NCI-H524 (cell line): Measurements from ENCODE around the gene SLC15A4.
"Not testable (repeated sequence)": the region's sequence is repeated elsewhere in the genome, so short reads cannot be mapped to it uniquely, and the experiment has no call there.

ENCODE experiments used
- DNase-seq, 2 experiments: peaks; one replicate each; lab custom pipeline; 2025; lab: John Stamatoyannopoulos, UW

Gene SLC15A4

GRCh38 chr12:128823916-128824839, at the start of gene SLC15A4:
SLC15A4 (minus strand) TSS chr12:128823958; CDS start chr12:128823943, 15 bp downstream.
- DNase-seq = peak; percentile 75 to 91

- DNase-seq = no peak
These were observed 48.5 kb upstream of the SLC15A4 start for GRCh38 chr12:128872303-128872702.

GRCh38 chr12:128871516-128871892, 47.7 kb upstream of the SLC15A4 start:
- DNase-seq = no peak

GRCh38 chr12:128867466-128867865, 43.7 kb upstream of the SLC15A4 start:
- DNase-seq = no peak

GRCh38 chr12:128864516-128865186, 40.9 kb upstream of the SLC15A4 start:
- DNase-seq = no peak

- DNase-seq = no peak
These were observed 40.2 kb upstream of the SLC15A4 start for GRCh38 chr12:128863957-128864356.

- DNase-seq = no peak
These were observed 37.7 kb upstream of the SLC15A4 start for GRCh38 chr12:128861226-128862016.

- DNase-seq = no peak
These were observed 35.6 kb upstream of the SLC15A4 start for GRCh38 chr12:128859311-128859710.

GRCh38 chr12:128857133-128857763, 33.5 kb upstream of the SLC15A4 start:
- DNase-seq = no peak

GRCh38 chr12:128856791-128857078, 33.0 kb upstream of the SLC15A4 start:
- DNase-seq = no peak

- DNase-seq = no peak
These were observed 32.5 kb upstream of the SLC15A4 start for GRCh38 chr12:128856035-128856790.

- DNase-seq = peak in 1 of 2 experiments; percentile 19
These were observed 29.9 kb upstream of the SLC15A4 start for GRCh38 chr12:128853600-128854197.

- no peak for DNase-seq
These were observed 29.3 kb upstream of the SLC15A4 start, which contains the start of gene GLT1D1 for GRCh38 chr12:128852885-128853599. GLT1D1 (plus strand) TSS chr12:128853478; CDS start chr12:128853582, 104 bp downstream.

GRCh38 chr12:128852026-128852698, 28.4 kb upstream of the SLC15A4 start:
- no peak for DNase-seq

GRCh38 chr12:128851429-128851828, 27.7 kb upstream of the SLC15A4 start:
- not testable (repeated sequence) for DNase-seq

GRCh38 chr12:128850400-128850799, 26.6 kb upstream of the SLC15A4 start:
- no peak for DNase-seq

- DNase-seq = not testable (repeated sequence)
These were observed 26.0 kb upstream of the SLC15A4 start for GRCh38 chr12:128849806-128850205.

GRCh38 chr12:128848371-128848770, 24.6 kb upstream of the SLC15A4 start:
- DNase-seq = no peak

- DNase-seq = not testable (repeated sequence)
These were observed 22.9 kb upstream of the SLC15A4 start for GRCh38 chr12:128846671-128847070.
